ENCODE results near the gene SDF2. TPM values are rescaled to one million over a fixed set of nuclear protein-coding genes. Genes with fewer than 3 reads are reported as not detected.
A peak's percentile ranks its signal among the peaks of the same experiment; 100 is the strongest.

Gene SDF2
- total and polyA plus RNA-seq, 9 of the 15 experiments (the other 6 are each of a cell fraction or from before 2014, with no cell fraction given), result 41.2 to 132 (median 65.6) TPM

DNA sequence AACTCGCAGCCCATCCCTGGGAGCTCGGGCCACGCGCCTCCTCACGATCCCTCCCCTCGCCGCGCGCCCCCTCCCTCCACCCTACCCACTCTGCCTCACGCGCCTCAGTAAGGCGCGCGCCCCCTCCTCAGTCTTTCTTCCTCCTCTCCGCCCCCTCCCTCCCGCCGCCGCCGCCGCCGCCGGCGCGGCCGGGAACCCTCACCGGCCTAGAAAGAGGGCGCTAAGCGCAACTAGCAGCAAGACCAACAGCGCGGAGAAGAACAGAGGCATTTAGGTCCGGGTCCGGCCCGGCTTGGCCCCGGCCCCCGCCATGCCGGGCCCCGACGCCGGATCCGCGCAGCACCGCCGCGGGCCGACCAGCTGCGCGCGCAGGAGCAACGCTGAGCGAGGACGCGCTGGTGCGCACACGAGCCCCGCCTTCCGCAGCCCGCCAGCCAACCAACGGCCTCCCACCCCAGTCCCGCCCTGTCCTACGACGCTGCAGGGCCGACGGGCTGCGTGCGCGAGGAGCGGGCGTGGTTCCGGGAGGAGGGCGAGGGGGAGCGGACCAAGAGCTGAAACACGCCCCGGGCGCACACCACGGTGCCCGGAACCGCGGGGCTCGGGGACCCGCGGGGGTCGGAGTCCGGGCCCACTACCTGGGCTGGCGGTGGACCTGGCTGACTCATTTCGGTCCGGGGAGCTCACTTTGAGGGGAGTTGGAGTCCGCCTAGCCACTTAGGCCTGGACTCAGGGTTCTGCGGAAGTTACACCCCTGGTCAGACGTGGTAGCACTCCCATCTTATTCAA, 16.7 kb downstream of the SDF2 start, which contains the start of gene BLTP2 (continued):
- TF ChIP-seq PHF20 (IDR thresholded peaks at IDR 0.05; ENCODE audit: partially characterized antibody) (peak; percentile 89), KHSRP (IDR thresholded peaks at IDR 0.05) (no peak), KDM4B (IDR thresholded peaks at IDR 0.05; ENCODE audit: borderline replicate concordance in 2 of 2, low read depth in 1 of 2) (peak in 1 of 2 experiments; percentile 69; a peak in 1 of 4 replicates), GABPB2 (CRISPR knock-in tag; conservative IDR thresholded peaks at IDR 0.05) (no peak), ZNF644 (tag; IDR thresholded peaks at IDR 0.05; ENCODE audit: low read depth) (no peak), ZNF24 (IDR thresholded peaks at IDR 0.05) (0 out of 2 replicates have a peak, but pooled peaks have one; percentile 19), ZKSCAN1 (IDR thresholded peaks at IDR 0.05; ENCODE audit: low read depth, low read length) (peak; percentile 31; the same call in 1 of the 2 replicates), HCFC1 (IDR thresholded peaks at IDR 0.05; ENCODE audit: low read depth, low read length) (peak; percentile 70), ZBTB7A (IDR thresholded peaks at IDR 0.05; ENCODE audit: borderline replicate concordance, control insufficient read depth, low read depth, low read length) (peak; percentile 86; the same call in 1 of the 2 replicates), CAMTA2 (CRISPR knock-in tag; conservative IDR thresholded peaks at IDR 0.05) (no peak), ZFP30 (CRISPR knock-in tag; IDR thresholded peaks at IDR 0.05; ENCODE audit: borderline replicate concordance) (no peak), SIN3A (IDR thresholded peaks at IDR 0.05; ENCODE audit: borderline replicate concordance in 2 of 2, control insufficient read depth in 1 of 2, low read depth in 2 of 2, low read length in 2 of 2) (peak; percentile 78 to 84; a peak in 3 of 4 replicates), ZKSCAN3 (CRISPR knock-in tag; IDR thresholded peaks at IDR 0.05) (no peak), SIRT6 (IDR thresholded peaks at IDR 0.05; ENCODE audit: low read depth, low read length) (no peak), POLR2H (tag; IDR thresholded peaks at IDR 0.05; ENCODE audit: low read depth) (peak; percentile 57), KLF16 (IDR thresholded peaks at IDR 0.05) (no peak), TBP (optimal IDR thresholded peaks at IDR 0.05; ENCODE audit: low read depth, low read length) (peak; percentile 57), ETV5 (CRISPR knock-in tag; IDR thresholded peaks at IDR 0.05; ENCODE audit: low read depth) (peak; percentile 56; the same call in 1 of the 2 replicates), MTA3 (IDR thresholded peaks at IDR 0.05; ENCODE audit: borderline replicate concordance) (peak; percentile 92)
- TF ChIP-seq, protein P1, sequence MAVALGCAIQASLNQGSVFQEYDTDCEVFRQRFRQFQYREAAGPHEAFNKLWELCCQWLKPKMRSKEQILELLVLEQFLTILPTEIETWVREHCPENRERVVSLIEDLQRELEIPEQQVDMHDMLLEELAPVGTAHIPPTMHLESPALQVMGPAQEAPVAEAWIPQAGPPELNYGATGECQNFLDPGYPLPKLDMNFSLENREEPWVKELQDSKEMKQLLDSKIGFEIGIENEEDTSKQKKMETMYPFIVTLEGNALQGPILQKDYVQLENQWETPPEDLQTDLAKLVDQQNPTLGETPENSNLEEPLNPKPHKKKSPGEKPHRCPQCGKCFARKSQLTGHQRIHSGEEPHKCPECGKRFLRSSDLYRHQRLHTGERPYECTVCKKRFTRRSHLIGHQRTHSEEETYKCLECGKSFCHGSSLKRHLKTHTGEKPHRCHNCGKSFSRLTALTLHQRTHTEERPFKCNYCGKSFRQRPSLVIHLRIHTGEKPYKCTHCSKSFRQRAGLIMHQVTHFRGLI (CRISPR knock-in tag; IDR thresholded peaks at IDR 0.05), result no peak
- TF ChIP-seq, protein P2, sequence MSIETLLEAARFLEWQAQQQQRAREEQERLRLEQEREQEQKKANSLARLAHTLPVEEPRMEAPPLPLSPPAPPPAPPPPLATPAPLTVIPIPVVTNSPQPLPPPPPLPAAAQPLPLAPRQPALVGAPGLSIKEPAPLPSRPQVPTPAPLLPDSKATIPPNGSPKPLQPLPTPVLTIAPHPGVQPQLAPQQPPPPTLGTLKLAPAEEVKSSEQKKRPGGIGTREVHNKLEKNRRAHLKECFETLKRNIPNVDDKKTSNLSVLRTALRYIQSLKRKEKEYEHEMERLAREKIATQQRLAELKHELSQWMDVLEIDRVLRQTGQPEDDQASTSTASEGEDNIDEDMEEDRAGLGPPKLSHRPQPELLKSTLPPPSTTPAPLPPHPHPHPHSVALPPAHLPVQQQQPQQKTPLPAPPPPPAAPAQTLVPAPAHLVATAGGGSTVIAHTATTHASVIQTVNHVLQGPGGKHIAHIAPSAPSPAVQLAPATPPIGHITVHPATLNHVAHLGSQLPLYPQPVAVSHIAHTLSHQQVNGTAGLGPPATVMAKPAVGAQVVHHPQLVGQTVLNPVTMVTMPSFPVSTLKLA (conservative IDR thresholded peaks at IDR 0.05), result peak; percentile 89 to 96
- TF ChIP-seq, protein P3, sequence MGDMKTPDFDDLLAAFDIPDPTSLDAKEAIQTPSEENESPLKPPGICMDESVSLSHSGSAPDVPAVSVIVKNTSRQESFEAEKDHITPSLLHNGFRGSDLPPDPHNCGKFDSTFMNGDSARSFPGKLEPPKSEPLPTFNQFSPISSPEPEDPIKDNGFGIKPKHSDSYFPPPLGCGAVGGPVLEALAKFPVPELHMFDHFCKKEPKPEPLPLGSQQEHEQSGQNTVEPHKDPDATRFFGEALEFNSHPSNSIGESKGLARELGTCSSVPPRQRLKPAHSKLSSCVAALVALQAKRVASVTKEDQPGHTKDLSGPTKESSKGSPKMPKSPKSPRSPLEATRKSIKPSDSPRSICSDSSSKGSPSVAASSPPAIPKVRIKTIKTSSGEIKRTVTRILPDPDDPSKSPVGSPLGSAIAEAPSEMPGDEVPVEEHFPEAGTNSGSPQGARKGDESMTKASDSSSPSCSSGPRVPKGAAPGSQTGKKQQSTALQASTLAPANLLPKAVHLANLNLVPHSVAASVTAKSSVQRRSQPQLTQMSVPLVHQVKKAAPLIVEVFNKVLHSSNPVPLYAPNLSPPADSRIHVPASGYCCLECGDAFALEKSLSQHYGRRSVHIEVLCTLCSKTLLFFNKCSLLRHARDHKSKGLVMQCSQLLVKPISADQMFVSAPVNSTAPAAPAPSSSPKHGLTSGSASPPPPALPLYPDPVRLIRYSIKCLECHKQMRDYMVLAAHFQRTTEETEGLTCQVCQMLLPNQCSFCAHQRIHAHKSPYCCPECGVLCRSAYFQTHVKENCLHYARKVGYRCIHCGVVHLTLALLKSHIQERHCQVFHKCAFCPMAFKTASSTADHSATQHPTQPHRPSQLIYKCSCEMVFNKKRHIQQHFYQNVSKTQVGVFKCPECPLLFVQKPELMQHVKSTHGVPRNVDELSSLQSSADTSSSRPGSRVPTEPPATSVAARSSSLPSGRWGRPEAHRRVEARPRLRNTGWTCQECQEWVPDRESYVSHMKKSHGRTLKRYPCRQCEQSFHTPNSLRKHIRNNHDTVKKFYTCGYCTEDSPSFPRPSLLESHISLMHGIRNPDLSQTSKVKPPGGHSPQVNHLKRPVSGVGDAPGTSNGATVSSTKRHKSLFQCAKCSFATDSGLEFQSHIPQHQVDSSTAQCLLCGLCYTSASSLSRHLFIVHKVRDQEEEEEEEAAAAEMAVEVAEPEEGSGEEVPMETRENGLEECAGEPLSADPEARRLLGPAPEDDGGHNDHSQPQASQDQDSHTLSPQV (IDR thresholded peaks at IDR 0.05), result peak; percentile 79
